Measurements from ENCODE around the gene TSPO2.

- TF ChIP-seq CTCF (IDR thresholded peaks at IDR 0.05) = no peak
- TF ChIP-seq POLR2AphosphoS5 (IDR thresholded peaks at IDR 0.05) = no peak
These were observed 38.4 kb downstream of the TSPO2 start for GRCh38 chr6:41080621-41081020.

All from upper lobe of left lung (tissue), 4 donors.